ENCODE results near the gene FANCC.
A peak's percentile ranks its signal among the peaks of the same experiment; 100 is the strongest.

The FANCC gene

DNA sequence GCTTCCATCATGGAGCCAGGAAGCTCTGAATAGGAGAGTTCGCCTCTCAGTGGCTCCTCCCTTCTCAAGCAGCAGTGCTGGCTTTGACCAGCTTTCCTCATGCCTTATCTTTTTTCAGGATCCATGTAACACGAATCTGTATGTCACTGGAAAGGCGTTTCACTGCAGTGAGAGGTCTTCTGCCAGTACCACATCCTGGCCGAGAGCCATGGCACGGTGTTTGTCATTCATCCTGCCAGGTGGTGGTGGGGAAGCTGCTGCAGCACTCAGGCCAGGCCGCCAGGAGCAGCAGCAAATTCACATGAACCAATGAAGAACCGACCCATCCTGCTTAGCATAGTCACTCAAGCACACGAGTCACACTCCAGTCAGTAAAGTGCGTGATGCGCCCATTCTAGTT lies 179.0 kb downstream of the FANCC start:
- DNase-seq, result peak; percentile 14

GRCh38 chr9:95137587-95138145 lies 179.8 kb downstream of the FANCC start:
- DNase-seq, result no peak

GRCh38 chr9:95135756-95136155 lies 181.8 kb downstream of the FANCC start:
- DNase-seq, result no peak

- DNase-seq, result no peak
Observed at GRCh38 chr9:95134457-95134881, 183.0 kb downstream of the FANCC start.

- DNase-seq, result no peak
Observed at GRCh38 chr9:95133325-95133705, 184.2 kb downstream of the FANCC start.

DNA sequence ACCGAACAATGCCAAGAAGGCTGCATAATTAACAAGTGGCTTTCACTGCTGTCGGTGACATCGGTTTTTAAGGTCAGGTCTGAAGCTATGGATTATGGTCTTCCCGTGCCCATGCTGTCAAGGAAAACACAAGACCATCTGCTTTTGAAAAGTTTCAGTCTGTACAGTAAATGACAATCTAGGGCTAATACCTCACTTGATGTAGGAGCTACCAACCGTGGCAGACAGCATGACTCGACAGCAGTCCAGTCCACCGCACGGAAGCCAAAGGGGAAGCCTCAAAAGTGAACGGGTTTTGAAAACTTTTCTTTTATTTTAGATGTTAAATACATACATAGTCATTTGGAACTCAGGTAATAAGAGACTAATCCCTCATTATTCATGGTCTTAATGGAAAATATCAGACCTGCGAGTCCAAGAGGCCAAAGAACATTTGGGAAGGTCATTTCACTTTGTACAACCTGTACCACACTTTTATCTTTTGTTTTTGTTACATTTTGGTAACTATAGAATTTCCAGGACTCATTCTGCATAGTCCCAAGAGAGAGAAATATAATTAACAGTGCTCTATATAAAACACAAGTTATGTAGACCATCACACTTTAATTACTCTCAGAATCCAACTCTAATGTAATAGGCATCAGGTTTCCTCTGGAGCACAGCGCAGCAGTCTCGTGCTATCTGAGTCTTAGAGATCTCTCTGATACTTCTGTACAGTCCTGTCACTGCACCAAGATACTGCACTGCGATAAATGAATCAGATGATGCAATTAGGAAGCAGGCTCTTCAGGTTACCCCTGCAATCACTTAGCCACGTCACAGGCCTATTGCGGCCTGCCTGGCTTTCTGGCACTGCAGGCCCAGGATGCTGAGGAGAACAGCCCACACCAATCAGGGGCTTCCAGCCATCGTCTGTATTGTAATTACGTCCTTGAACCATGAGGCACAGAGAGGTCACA lies 184.9 kb downstream of the FANCC start:
- peak; percentile 76 for DNase-seq

DNA sequence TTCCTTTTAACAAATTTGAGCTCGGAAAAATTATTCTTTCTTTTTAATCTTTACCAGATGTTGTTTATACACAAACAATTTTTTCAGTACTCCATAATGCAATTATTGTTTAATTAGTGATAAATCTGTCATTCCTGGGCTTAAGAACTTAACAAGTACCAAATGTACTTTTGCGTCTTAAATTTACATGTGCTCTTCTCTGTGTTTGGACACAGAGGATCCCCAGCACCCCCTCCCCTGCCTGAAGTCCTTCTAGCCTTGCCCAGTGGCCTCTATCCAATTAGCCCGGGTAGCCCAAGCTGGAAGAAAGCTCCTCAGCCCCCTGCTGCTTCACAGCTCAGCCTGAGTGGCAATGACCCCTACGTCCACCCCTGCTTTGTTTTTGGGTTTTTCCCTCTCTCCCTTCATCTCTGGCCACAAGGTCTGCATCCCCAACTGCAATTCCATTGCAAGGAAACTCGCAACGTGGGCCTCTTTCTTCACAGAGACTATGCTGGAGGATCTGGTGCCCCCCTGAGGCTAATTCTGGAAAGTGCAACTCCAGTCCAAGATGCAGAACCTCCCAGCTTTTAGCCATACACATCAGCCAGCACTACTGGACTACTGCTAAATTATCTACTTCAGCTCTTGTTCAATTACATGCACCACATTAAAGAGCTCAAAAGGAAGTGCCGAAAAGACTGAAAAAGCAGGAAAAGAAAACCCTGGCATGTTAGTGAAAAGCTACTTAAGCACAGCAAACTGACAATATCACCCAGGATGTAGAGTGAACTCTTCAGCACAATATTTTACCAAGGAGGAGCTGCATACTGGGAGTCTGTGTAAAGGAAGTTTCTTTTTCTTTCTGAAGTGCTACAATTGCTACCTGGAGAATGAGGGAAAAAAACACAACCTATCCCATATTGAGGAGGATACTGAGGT lies 186.2 kb downstream of the FANCC start:
- DNase-seq, result peak; percentile 63

DNA sequence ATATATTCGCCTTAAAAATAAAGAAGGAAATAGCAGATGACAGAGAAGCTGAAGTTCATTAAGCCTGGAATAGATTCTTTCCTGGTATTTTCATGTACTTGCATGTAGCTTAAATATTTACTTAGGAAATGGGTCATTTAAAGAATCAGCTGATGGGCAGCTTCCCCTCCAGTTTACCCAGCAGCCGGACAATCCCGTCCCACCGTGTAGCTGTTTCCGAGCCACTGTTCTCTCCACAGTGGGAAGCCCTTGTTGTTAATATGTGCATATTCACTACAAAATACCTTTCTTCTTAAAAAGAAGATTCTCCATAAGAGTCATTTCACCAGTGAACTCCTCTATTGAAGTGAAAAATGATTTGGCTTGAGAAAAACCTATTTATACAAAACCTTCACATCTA lies 187.0 kb downstream of the FANCC start:
- DNase-seq, result no peak

- DNase-seq, result no peak
Observed at GRCh38 chr9:95129476-95130291, 187.8 kb downstream of the FANCC start.

- DNase-seq, result no peak
Observed at GRCh38 chr9:95128177-95128524, 189.4 kb downstream of the FANCC start.

- peak; percentile 73 for DNase-seq
Observed at GRCh38 chr9:95127249-95128176, 190.0 kb downstream of the FANCC start.

- DNase-seq, result no peak
Observed at GRCh38 chr9:95126739-95127138, 190.8 kb downstream of the FANCC start.

DNA sequence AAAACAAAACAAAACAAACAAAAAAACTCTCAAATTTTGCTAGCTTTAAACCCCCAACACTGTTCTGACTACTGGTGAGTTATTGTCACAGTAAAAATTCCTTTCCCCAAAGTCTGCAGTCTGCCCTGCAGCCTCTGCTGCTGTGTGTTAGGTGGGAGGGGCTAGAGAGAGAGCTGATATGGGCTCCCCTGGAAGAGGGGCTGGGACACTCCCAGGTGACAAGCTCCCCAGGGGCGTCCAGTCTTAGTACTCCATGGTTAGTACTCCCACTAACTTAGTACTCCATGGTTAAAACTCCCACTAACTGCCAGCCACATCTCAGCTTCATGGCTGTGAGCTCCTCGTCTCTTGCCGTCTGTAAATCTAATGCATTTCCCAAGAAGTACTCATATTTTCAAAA lies 191.9 kb downstream of the FANCC start:
- no peak for DNase-seq

GRCh38 chr9:95124582-95125367 lies 192.7 kb downstream of the FANCC start:
- DNase-seq, result no peak

GRCh38 chr9:95120781-95121370 lies 196.6 kb downstream of the FANCC start:
- no peak for DNase-seq

- no peak for DNase-seq
Observed at GRCh38 chr9:95118596-95118995, 198.9 kb downstream of the FANCC start.

- DNase-seq, result no peak
Observed at GRCh38 chr9:95116808-95117204, 200.7 kb downstream of the FANCC start.

GRCh38 chr9:95116002-95116807 lies 201.3 kb downstream of the FANCC start:
- DNase-seq, result no peak

DNA sequence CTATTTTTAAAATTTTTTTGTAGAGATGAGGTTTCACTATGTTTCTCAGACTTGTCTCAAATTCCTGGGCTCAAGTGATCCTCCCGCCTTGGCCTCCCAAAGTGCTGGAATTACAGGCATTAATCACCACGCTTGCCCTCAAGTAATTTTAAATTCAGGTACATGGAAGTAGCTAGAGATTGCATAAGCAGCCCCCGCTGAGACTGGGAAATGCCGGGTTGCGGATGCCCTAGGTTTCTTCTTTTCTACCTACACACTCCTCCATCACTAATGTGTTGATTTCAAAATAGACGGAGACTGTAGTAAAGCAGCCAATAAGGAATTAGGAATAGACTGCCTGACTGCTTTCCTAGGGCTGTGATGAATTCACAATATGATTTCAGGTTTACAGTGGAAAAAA lies 202.4 kb downstream of the FANCC start:
- DNase-seq, result no peak

All from fibroblast of skin of right quadriceps (primary cell).